ENCODE measurements around the gene BCL6B. TPM values are rescaled to one million over a fixed set of nuclear protein-coding genes. Genes with fewer than 3 reads are reported as not detected.

BCL6B gene
- total and polyA plus RNA-seq, 2 of the 4 experiments (the other 2 are of a cell fraction) = not detected

GRCh38 chr17:7003745-7004144, 19.1 kb upstream of the BCL6B start:
- dilution Hi-C loops (cut with HindIII; ENCODE audit: low sequenced_read_pairs, unreplicated experiment) = no loop called here
- no peak overlapping the region for H2BK20ac ChIP-seq (ENCODE audit: low read depth, low read length)
- H4K20me1 ChIP-seq (ENCODE audit: insufficient read depth, low read length) = peaks cover 25% of the 10 kb centered on the region
- no peak overlapping the region for H3K27ac ChIP-seq (ENCODE audit: insufficient read depth, low read length)
- H2AK9ac ChIP-seq (replicated peaks; ENCODE audit: low read depth, low read length, poor library complexity) = no peak overlapping the region
- no CpG with 5 or more reads among the region's 2 CpGs for WGBS, 2 experiments (ENCODE audit: extremely low coverage in 2 of 2, insufficient read length in 1 of 2)
- ATAC-seq (ENCODE audit: low read depth) (no peak), DNase-seq (no peak)
- no peak overlapping the region for H3K4me2 ChIP-seq (ENCODE audit: low read depth, low read length)
- no peaks in the 10 kb centered on the region for H3K4me1 ChIP-seq (ENCODE audit: control insufficient read depth, insufficient read depth, low read length)
- H3K9me3 ChIP-seq (ENCODE audit: control insufficient read depth, insufficient read depth, low read length) = no peaks in the 10 kb centered on the region
- H2BK120ac ChIP-seq (ENCODE audit: low read depth, low read length) = no peak overlapping the region
- H3K4me3 ChIP-seq (ENCODE audit: insufficient read depth, low read depth, low read length) = no peak overlapping the region
- H4K5ac ChIP-seq (ENCODE audit: low read depth, low read length) = no peak overlapping the region
- no peak overlapping the region for H3K18ac ChIP-seq (ENCODE audit: low read depth, low read length)
- TF ChIP-seq CEBPB (IDR thresholded peaks at IDR 0.05; ENCODE audit: low read depth, low read length) (no peak), NFE2L2 (IDR thresholded peaks at IDR 0.05; ENCODE audit: low read depth, low read length) (no peak)
- H3K79me1 ChIP-seq (ENCODE audit: low read depth in 1 of 2, low read length in 2 of 2) = peaks cover 10 to 48% of the 10 kb centered on the region in 2 experiments
- intact Hi-C loops (cut with micrococcal nuclease) = loop anchor here (1.0 kb wide), 1 partner anchor 89 kb away; no protein-coding TSS in a partner anchor
- no peaks in the 10 kb centered on the region for H3K9me1 ChIP-seq (ENCODE audit: insufficient read depth, low read length)
- in situ Hi-C loops (cut with MboI; ENCODE audit: low sequenced_read_pairs) = no loop called here
- ChIA-PET CTCF (interaction anchor here (0.5 to 3.0 kb wide), 6 partner anchors 10 to 113 kb away, joined by 3 to 18 read pairs (median 4); no protein-coding TSS in a partner anchor), POLR2A (ENCODE audit: unreplicated experiment) (no interaction called here)
- H3K27me3 ChIP-seq (ENCODE audit: control insufficient read depth, insufficient read depth, low read length) = no peaks in the 10 kb centered on the region
- H2BK15ac ChIP-seq (ENCODE audit: low read depth, low read length) = no peak overlapping the region
- no peak overlapping the region for H3K56ac ChIP-seq (ENCODE audit: extremely low read depth, insufficient read depth, low read length)
- H3K9ac ChIP-seq (ENCODE audit: low read depth, low read length) = no peak overlapping the region
- H4K8ac ChIP-seq (ENCODE audit: low read depth in 2 of 2, low read length in 2 of 2) = no peak overlapping the region
- H2BK5ac ChIP-seq (ENCODE audit: low read depth, low read length, poor library complexity, severe bottlenecking) = no peak overlapping the region
- no peak overlapping the region for H4K91ac ChIP-seq (ENCODE audit: insufficient read depth, low read depth, low read length)
- BruUV-seq (replicated peaks) = no TSS peak
- no peak overlapping the region for H2AFZ ChIP-seq (replicated peaks; ENCODE audit: low read length, poor library complexity)
- H3K14ac ChIP-seq (replicated peaks; ENCODE audit: low read depth, low read length) = no peak overlapping the region
- H3K4ac ChIP-seq (ENCODE audit: low read depth, low read length) = no peak overlapping the region
- H2AK5ac ChIP-seq (ENCODE audit: low read depth, low read length) = no peak overlapping the region
- H3K23ac ChIP-seq (ENCODE audit: low read depth, low read length) = no peak overlapping the region
- H3K36me3 ChIP-seq (ENCODE audit: control insufficient read depth, insufficient read depth, low read length) = peaks cover 31% of the 10 kb centered on the region
